Measurements from ENCODE around the gene HARBI1.

GRCh38 chr11:46594785-46595184, 22.2 kb downstream of the HARBI1 start:
- no peak for TF ChIP-seq CTCF (IDR thresholded peaks at IDR 0.05 in 4 of 5, conservative IDR thresholded peaks at IDR 0.05 in 1 of 5)
- TF ChIP-seq POLR2A (IDR thresholded peaks at IDR 0.05), result no peak
